ENCODE data around the gene ACACB. TPM values are rescaled to one million over a fixed set of nuclear protein-coding genes. Genes with fewer than 3 reads are reported as not detected.

Gene ACACB
- total RNA-seq, 1 donor from 2014 or later: 7.5 TPM

- intact Hi-C loops (cut with micrococcal nuclease): no loop called here
Measured at GRCh38 chr12:109295764-109296425, 179.5 kb downstream of the ACACB start.

DNA sequence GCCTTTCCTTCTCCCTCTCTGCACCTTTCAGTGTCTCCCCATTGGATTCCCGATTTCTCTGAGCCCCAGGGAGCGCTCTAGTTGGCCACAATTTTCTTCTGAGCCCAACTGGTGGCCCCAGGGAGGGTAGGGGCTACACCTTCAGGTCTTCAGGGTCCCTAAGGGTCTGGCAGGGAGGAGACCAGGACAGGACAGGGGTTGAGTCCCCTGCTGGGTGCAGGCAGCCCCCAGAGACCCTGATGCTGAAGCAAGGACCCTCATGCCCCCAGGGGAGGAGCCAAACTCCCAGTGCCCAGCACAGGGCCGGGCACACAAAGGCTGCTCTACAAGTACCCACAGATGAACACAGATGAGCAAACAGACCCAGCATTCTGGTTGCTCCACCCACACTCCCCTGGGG lies 180.0 kb downstream of the ACACB start:
- intact Hi-C loops (cut with micrococcal nuclease): no loop called here

- intact Hi-C loops (cut with micrococcal nuclease): no loop called here
Measured at GRCh38 chr12:109299849-109300248, 183.5 kb downstream of the ACACB start.

DNA sequence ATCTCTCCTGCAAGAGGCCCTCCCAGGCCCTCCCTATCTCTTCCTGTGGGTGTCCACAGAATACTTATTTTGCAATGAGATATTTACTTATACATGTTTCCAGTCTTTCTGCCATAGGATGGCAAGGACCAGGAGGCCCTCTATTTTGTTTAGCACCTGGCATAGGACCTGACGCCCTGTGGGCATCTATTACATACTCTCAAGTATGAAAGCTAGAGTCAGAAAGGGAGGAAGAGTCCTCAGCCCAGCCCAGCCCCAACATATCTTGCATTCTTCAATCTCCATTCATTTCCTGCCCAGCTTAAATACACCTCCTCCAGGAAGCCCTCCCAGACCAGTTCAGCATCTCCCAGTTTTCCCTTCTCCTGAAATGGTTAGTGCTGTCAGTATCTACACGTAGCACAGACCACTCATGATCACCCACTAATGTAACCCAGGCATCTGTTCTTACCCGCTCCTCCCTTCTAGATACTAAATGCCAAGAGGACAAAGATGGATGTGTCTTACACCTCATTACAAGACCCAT lies 185.3 kb downstream of the ACACB start:
- intact Hi-C loops (cut with micrococcal nuclease): no loop called here

- intact Hi-C loops (cut with micrococcal nuclease): no loop called here
Measured at GRCh38 chr12:109302358-109302757, 186.0 kb downstream of the ACACB start.

GRCh38 chr12:109302770-109303169 lies 186.4 kb downstream of the ACACB start:
- intact Hi-C loops (cut with micrococcal nuclease): no loop called here

DNA sequence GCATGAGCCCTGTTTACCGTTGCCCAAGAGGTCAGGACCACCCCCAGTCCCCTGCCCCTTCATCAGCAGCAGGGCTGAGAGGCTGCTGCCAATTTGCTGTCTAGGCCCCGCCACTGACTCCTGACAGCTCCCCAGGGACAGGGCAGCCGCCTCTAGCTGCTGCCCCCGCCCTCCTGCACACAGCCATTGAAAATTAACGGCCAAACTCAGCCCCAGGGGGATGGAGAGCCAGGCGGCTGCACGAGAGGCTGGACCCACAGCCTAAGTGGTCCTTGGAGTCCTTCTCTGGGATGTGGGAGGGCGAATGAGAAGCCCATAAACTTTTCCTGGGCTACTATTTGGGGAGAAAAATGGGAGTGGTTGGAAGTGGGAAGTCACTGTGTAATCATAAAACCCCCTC lies 188.1 kb downstream of the ACACB start:
- intact Hi-C loops (cut with micrococcal nuclease): no loop called here

- intact Hi-C loops (cut with micrococcal nuclease): no loop called here
Measured at GRCh38 chr12:109305547-109305946, 189.2 kb downstream of the ACACB start.

DNA sequence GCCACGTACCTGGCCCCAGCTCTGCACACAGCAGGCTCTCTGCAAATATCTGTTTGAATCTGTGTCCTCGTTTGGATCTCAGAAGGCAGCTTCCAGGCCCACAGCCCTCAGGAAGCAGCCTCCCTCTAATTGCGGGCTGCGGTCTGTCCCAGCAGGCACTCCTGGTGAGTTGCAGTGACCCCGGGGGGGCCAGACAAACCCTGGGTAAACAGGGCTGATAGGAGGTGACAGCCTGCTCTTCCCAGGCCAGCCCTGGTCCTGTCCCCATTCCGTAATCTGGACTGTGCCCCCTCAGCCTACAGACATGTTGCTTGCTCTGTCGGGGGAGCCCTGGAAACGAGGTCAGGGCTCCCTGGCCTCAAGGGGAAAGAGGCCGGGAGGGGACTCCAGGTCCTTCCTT lies 190.7 kb downstream of the ACACB start:
- intact Hi-C loops (cut with micrococcal nuclease): no loop called here

- intact Hi-C loops (cut with micrococcal nuclease): no loop called here
Measured at GRCh38 chr12:109308534-109309380, 192.4 kb downstream of the ACACB start, which contains the start of gene FOXN4. Gene FOXN4, minus strand, starts transcription at chr12:109309284. Its CDS starts 963 bp downstream, at chr12:109308321.

GRCh38 chr12:109309381-109310246 lies 193.2 kb downstream of the ACACB start:
- intact Hi-C loops (cut with micrococcal nuclease): no loop called here

DNA sequence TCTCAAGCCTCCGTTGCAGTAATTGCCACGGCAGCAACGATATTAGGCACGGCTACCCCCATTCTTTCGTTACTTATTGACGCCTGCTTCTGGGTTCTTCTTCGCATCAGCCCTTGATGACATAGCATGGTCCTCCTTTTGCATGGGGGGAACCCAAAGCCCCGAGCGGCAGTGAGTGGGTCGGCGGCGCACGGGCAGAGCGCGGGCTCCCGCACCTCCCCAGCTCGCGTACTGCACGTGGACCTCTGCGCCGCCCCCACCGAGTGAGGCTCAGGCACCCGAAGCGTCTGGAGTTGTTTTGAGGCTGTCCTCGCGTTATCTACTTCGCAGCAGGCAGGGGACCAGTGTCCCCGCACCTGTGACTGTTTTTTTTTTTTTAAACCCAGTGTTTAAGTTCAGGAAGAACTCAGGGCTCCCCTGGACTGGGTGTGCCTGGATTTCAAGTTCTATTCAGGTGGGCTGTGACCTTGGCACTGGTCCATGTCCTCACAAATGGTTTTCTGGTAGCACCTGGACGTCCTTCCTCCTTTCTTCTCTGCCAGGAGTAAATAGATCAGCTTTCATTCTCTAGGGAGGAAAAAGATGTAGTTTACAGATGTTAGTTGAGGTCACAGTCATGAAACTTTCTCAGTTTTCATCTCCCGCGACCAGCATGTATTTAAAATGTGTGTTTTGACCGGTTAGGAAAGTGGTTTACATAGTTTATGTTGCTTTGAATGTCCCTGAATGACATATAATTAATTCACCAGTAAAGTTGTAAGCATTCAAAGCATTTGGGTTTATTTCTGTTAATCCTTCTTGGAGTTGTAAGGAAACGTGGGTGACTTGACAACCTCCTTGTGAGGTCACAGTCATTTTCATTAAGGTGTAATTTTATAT lies 194.1 kb downstream of the ACACB start:
- intact Hi-C loops (cut with micrococcal nuclease): no loop called here

Other genes with a start within 250 kb of the ACACB start
- not detected in 2 replicates for gene DAO, start 236.5 kb upstream of the ACACB start, total RNA-seq
- gene SVOP, start 95.5 kb upstream of the ACACB start, total RNA-seq: not detected in 2 replicates
- gene USP30, start 64.0 kb upstream of the ACACB start, total RNA-seq: 4.1 and 6.4 TPM in 2 replicates
- 17.0 and 18.6 TPM in 2 replicates for gene ALKBH2, start 23.1 kb upstream of the ACACB start, total RNA-seq
- gene UNG, start 19.0 kb upstream of the ACACB start, total RNA-seq: 48.0 and 52.6 TPM in 2 replicates
- not detected in 2 replicates for gene FOXN4, start 192.7 kb downstream of the ACACB start, total RNA-seq
- gene MYO1H, start 231.3 kb downstream of the ACACB start, total RNA-seq: not detected in 2 replicates